ENCODE results near the gene LAX1. TPM values are rescaled to one million over a fixed set of nuclear protein-coding genes. Genes with fewer than 3 reads are reported as not detected.

LAX1 gene
- total RNA-seq, 4 donors from 2014 or later: 0.66 to 1.7 (median 1.7) TPM; not detected in 1

- intact Hi-C loops (cut with DNase I): no loop called here
- TF ChIP-seq CTCF (IDR thresholded peaks at IDR 0.05) (no peak), POLR2A (IDR thresholded peaks at IDR 0.05) (no peak)
- WGBS, 2 donors: 79 to 84% methylated on average over 7 of the region's 7 CpGs
- no peaks in the 10 kb centered on the region for H3K27me3 ChIP-seq
- H3K36me3 ChIP-seq: peaks cover 4 to 91% (median 9%) of the 10 kb centered on the region in 3 donors
- no peak for DNase-seq
- no peaks in the 10 kb centered on the region for H3K4me1 ChIP-seq
- no peak overlapping the region for H3K27ac ChIP-seq
- no peak overlapping the region for H3K4me3 ChIP-seq
- no peaks in the 10 kb centered on the region for H3K9me3 ChIP-seq
Measured at GRCh38 chr1:203733009-203733863, 31.7 kb upstream of the LAX1 start.

- Histone ChIP-seq H3K9me3 (no peaks in the 10 kb centered on the region), H3K36me3 (peaks cover 0 to 41% (median 0%) of the 10 kb centered on the region in 3 donors), H3K4me1 (peaks cover 16 to 30% (median 21%) of the 10 kb centered on the region in 3 donors), H3K27me3 (no peaks in the 10 kb centered on the region), H3K27ac (peak overlapping the region in 3 of 4 donors; percentile 72 to 85 (median 80)), H3K4me3 (no peak overlapping the region)
- 64 to 66% methylated on average over 3 of the region's 3 CpGs for WGBS, 2 donors
- intact Hi-C loops (cut with DNase I): no loop called here
- no peak for DNase-seq
- TF ChIP-seq POLR2A (IDR thresholded peaks at IDR 0.05) (no peak), CTCF (IDR thresholded peaks at IDR 0.05) (no peak)
Measured at GRCh38 chr1:203742436-203742835, 22.5 kb upstream of the LAX1 start.

GRCh38 chr1:203743091-203743571 is 21.9 kb upstream of the LAX1 start:
- TF ChIP-seq POLR2A (IDR thresholded peaks at IDR 0.05) (no peak), CTCF (IDR thresholded peaks at IDR 0.05) (no peak)
- intact Hi-C loops (cut with DNase I): no loop called here
- 37 to 40% methylated on average over 5 of the region's 5 CpGs for WGBS, 2 donors
- Histone ChIP-seq H3K27ac (peak overlapping the region; percentile 15 to 85 (median 76)), H3K4me3 (no peak overlapping the region), H3K4me1 (peaks cover 16 to 30% (median 21%) of the 10 kb centered on the region in 3 donors), H3K27me3 (no peaks in the 10 kb centered on the region), H3K9me3 (no peaks in the 10 kb centered on the region), H3K36me3 (peaks cover 0 to 34% (median 0%) of the 10 kb centered on the region in 3 donors)
- DNase-seq: no peak

- no peak for TF ChIP-seq POLR2A (IDR thresholded peaks at IDR 0.05)
- no peak for TF ChIP-seq CTCF (IDR thresholded peaks at IDR 0.05)
- intact Hi-C loops (cut with DNase I): no loop called here
- H3K9me3 ChIP-seq: no peaks in the 10 kb centered on the region
Measured at GRCh38 chr1:203744075-203744972, 20.7 kb upstream of the LAX1 start.

More at GRCh38 chr1:203744075-203744972, 20.7 kb upstream of the LAX1 start:
- WGBS, 2 donors: 22% methylated on average over 8 of the region's 10 CpGs
- Histone ChIP-seq H3K27me3 (no peaks in the 10 kb centered on the region), H3K4me3 (peak overlapping the region in 1 of 4 donors; percentile 7), H3K4me1 (peaks cover 16 to 30% (median 21%) of the 10 kb centered on the region in 3 donors), H3K27ac (peak overlapping the region; percentile 71 to 85 (median 82)), H3K36me3 (peaks cover 0 to 22% (median 0%) of the 10 kb centered on the region in 3 donors)
- DNase-seq: no peak

Data from esophagus squamous epithelium (tissue), 5 donors.